ENCODE data around the gene MRPS16. TPM values are rescaled to one million over a fixed set of nuclear protein-coding genes. Genes with fewer than 3 reads are reported as not detected.

Gene MRPS16
- polyA plus RNA-seq, 1 donor from 2014 or later, result 80.6 TPM

Small RNAs within 50 kb of the gene (small RNA-seq; reads per million reads assigned to genes)
- gene RNU6-833P, result 0 reads per million in 3 experiments

Other genes starting within 250 kb of the MRPS16 start
- 16.4 and 24.2 TPM in 2 replicates for gene P4HA1, start 155.8 kb downstream of the MRPS16 start, polyA plus RNA-seq
- gene NUDT13, start 142.2 kb downstream of the MRPS16 start, polyA plus RNA-seq, result 1.8 and 3.2 TPM in 2 replicates
- 30.0 and 33.2 TPM in 2 replicates for gene ECD, start 84.6 kb downstream of the MRPS16 start, polyA plus RNA-seq
- 44.4 and 53.5 TPM in 2 replicates for gene FAM149B1, start 84.5 kb downstream of the MRPS16 start, polyA plus RNA-seq
- 79.5 and 88.0 TPM in 2 replicates for gene DNAJC9, start 5.4 kb downstream of the MRPS16 start, polyA plus RNA-seq
- 5.8 and 7.3 TPM in 2 replicates for gene CFAP70, start 106.2 kb upstream of the MRPS16 start, polyA plus RNA-seq
- gene ANXA7, start 161.4 kb upstream of the MRPS16 start, polyA plus RNA-seq, result 23.9 and 26.2 TPM in 2 replicates
- 4.7 and 8.3 TPM in 2 replicates for gene MSS51, start 180.9 kb upstream of the MRPS16 start, polyA plus RNA-seq
- gene PPP3CB, start 243.4 kb upstream of the MRPS16 start, polyA plus RNA-seq, result 101 and 102 TPM in 2 replicates